HG02763 (cell line): ENCODE results near the gene ISOC2.
"Not testable (repeated sequence)": the region's sequence is repeated elsewhere in the genome, so short reads cannot be mapped to it uniquely, and the experiment has no call there.

ENCODE experiments used
- ATAC-seq: cut with Tn5 transposase; IDR thresholded peaks from one replicate; pipeline ENCODE4 v1.9.1; 2021; ENCODE audit warnings: mild to moderate bottlenecking, moderate library complexity; ENCODE audit not compliant: unreplicated experiment

The ISOC2 gene

GRCh38 chr19:55460670-55461258 lies 678 bp downstream of the ISOC2 start:
- ATAC-seq = no peak

GRCh38 chr19:55459950-55460657 lies 1.3 kb downstream of the ISOC2 start:
- no peak for ATAC-seq

GRCh38 chr19:55459551-55459949 lies 1.9 kb downstream of the ISOC2 start:
- ATAC-seq = no peak

GRCh38 chr19:55457683-55458457 lies 3.6 kb downstream of the ISOC2 start:
- ATAC-seq = no peak

GRCh38 chr19:55456347-55456746 lies 5.1 kb downstream of the ISOC2 start:
- ATAC-seq = no peak

- no peak for ATAC-seq
These were observed 5.7 kb downstream of the ISOC2 start for GRCh38 chr19:55455576-55456235.

- ATAC-seq = no peak
These were observed 6.6 kb downstream of the ISOC2 start for GRCh38 chr19:55454787-55455243.

- ATAC-seq = no peak
These were observed 7.8 kb downstream of the ISOC2 start for GRCh38 chr19:55453511-55454260.

GRCh38 chr19:55452749-55453346 lies 8.6 kb downstream of the ISOC2 start:
- ATAC-seq = no peak

GRCh38 chr19:55451965-55452748 lies 9.3 kb downstream of the ISOC2 start:
- no peak for ATAC-seq

- no peak for ATAC-seq
These were observed 10.1 kb downstream of the ISOC2 start for GRCh38 chr19:55451163-55451964.

- ATAC-seq = no peak
These were observed 12.0 kb downstream of the ISOC2 start for GRCh38 chr19:55449469-55449868.

- not testable (repeated sequence) for ATAC-seq
These were observed 13.3 kb downstream of the ISOC2 start for GRCh38 chr19:55448175-55448490.

- no peak for ATAC-seq
These were observed 13.8 kb downstream of the ISOC2 start for GRCh38 chr19:55447421-55448174.

- no peak for ATAC-seq
These were observed 15.4 kb downstream of the ISOC2 start for GRCh38 chr19:55446060-55446459.

- ATAC-seq = no peak
These were observed 16.8 kb downstream of the ISOC2 start for GRCh38 chr19:55444646-55445045.

- ATAC-seq = no peak
These were observed 17.5 kb downstream of the ISOC2 start for GRCh38 chr19:55443824-55444480.
